ENCODE measurements around the gene OPN4. TPM values are rescaled to one million over a fixed set of nuclear protein-coding genes. Genes with fewer than 3 reads are reported as not detected.

Gene OPN4
- total RNA-seq, 1 experiment from 2014 or later: not detected

DNA sequence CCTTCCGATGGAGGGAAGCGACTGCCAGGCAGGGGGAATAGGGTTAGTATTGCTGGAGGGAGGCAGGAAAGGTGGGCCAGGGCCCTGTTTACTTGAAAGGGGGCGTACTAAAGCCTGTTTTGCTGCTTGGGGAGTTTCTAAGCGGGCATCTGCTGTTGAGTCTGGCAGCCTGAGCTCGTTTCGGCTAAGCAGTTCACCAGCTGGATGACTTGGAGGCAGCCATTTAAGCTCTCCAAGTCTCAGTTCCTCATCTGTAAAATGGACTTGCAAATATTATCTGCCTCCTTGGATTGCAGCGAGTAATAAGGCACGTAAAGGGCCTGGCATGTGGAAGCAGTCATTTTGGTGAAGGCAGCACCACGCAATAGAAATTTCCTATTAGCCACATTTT lies 58.0 kb downstream of the OPN4 start:
- H3K36me3 ChIP-seq (ENCODE audit: insufficient read depth, low read length, poor library complexity, severe bottlenecking): no peaks in the 10 kb centered on the region
- no peak for DNase-seq (ENCODE audit: low spot score)
- POLR2A ChIA-PET (ENCODE audit: low non-redundant PET): interaction anchor here (0.6 to 0.7 kb wide), 2 partner anchors 87 to 168 kb away, joined by 3 to 4 read pairs; no protein-coding TSS in a partner anchor
- H3K9me3 ChIP-seq (ENCODE audit: low read depth, low read length, poor library complexity, severe bottlenecking): no peaks in the 10 kb centered on the region
- CTCF ChIA-PET: interaction anchor here (1.1 kb wide), 1 partner anchor 188 kb away, joined by 3 read pairs; no protein-coding TSS in a partner anchor
- peak overlapping the region; percentile 64 for H3K4me3 ChIP-seq (ENCODE audit: low read depth, low read length, poor library complexity, severe bottlenecking)
- TF ChIP-seq, protein P1, sequence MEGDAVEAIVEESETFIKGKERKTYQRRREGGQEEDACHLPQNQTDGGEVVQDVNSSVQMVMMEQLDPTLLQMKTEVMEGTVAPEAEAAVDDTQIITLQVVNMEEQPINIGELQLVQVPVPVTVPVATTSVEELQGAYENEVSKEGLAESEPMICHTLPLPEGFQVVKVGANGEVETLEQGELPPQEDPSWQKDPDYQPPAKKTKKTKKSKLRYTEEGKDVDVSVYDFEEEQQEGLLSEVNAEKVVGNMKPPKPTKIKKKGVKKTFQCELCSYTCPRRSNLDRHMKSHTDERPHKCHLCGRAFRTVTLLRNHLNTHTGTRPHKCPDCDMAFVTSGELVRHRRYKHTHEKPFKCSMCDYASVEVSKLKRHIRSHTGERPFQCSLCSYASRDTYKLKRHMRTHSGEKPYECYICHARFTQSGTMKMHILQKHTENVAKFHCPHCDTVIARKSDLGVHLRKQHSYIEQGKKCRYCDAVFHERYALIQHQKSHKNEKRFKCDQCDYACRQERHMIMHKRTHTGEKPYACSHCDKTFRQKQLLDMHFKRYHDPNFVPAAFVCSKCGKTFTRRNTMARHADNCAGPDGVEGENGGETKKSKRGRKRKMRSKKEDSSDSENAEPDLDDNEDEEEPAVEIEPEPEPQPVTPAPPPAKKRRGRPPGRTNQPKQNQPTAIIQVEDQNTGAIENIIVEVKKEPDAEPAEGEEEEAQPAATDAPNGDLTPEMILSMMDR (conservative IDR thresholded peaks at IDR 0.05; ENCODE audit: low read depth, low read length): no peak
- no peak for TF ChIP-seq EZH2 (IDR thresholded peaks at IDR 0.05; ENCODE audit: borderline replicate concordance, low read depth, low read length, poor library complexity, severe bottlenecking)
- H3K27ac ChIP-seq (ENCODE audit: low read depth, low read length, poor library complexity, severe bottlenecking): peak overlapping the region; percentile 90
- no peaks in the 10 kb centered on the region for H3K27me3 ChIP-seq (replicated peaks; ENCODE audit: insufficient read depth, low read depth, low read length, poor library complexity)
- intact Hi-C loops (cut with micrococcal nuclease; ENCODE audit: unreplicated experiment): loop anchor here (5.0 kb wide), 2 partner anchors 85 to 205 kb away; no protein-coding TSS in a partner anchor
- BruUV-seq (replicated peaks): TSS peak; percentile 84
- peaks cover 24% of the 10 kb centered on the region for H3K4me1 ChIP-seq (ENCODE audit: insufficient read depth, low read length, poor library complexity, severe bottlenecking)

- H3K27me3 ChIP-seq (replicated peaks; ENCODE audit: insufficient read depth, low read depth, low read length, poor library complexity): no peaks in the 10 kb centered on the region
- H3K4me1 ChIP-seq (ENCODE audit: insufficient read depth, low read length, poor library complexity, severe bottlenecking): peaks cover 20% of the 10 kb centered on the region
- no TSS peak for BruUV-seq (replicated peaks)
- no peaks in the 10 kb centered on the region for H3K9me3 ChIP-seq (ENCODE audit: low read depth, low read length, poor library complexity, severe bottlenecking)
- no peak overlapping the region for H3K4me3 ChIP-seq (ENCODE audit: low read depth, low read length, poor library complexity, severe bottlenecking)
- no peak for DNase-seq (ENCODE audit: low spot score)
- CTCF ChIA-PET: interaction anchor here (0.5 to 0.6 kb wide), 2 partner anchors 43 to 413 kb away, joined by 3 read pairs; no protein-coding TSS in a partner anchor
- H3K36me3 ChIP-seq (ENCODE audit: insufficient read depth, low read length, poor library complexity, severe bottlenecking): no peaks in the 10 kb centered on the region
- POLR2A ChIA-PET (ENCODE audit: low non-redundant PET): no interaction called here
- H3K27ac ChIP-seq (ENCODE audit: low read depth, low read length, poor library complexity, severe bottlenecking): no peak overlapping the region
- intact Hi-C loops (cut with micrococcal nuclease; ENCODE audit: unreplicated experiment): no loop called here
- no peak for TF ChIP-seq EZH2 (IDR thresholded peaks at IDR 0.05; ENCODE audit: borderline replicate concordance, low read depth, low read length, poor library complexity, severe bottlenecking)
- TF ChIP-seq, protein P1 (conservative IDR thresholded peaks at IDR 0.05; ENCODE audit: low read depth, low read length): no peak
Observed at GRCh38 chr10:86715156-86715795, 60.9 kb downstream of the OPN4 start.

DNA sequence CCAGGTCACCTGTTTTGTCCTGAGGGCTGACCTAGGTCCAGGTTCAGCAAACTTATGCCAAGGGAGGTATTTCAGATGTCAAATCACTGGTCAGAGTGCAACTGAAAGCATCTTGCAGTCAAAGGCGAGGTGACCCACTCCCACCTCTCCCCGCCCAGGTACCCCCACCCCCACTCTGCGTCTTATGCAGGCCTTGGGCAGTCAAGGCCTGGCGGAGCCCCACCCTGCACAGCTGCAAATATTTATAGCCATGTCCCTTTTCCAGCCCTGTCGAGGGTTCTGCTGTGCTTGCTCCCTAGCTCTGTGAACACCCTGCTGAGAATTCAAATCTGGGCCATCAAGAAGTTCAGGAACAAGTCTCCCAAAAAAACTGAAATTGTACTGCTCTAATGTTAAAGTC lies 61.5 kb downstream of the OPN4 start:
- CTCF ChIA-PET: interaction anchor here (0.5 to 0.6 kb wide), 2 partner anchors 42 to 412 kb away, joined by 3 read pairs; no protein-coding TSS in a partner anchor
- peaks cover 16% of the 10 kb centered on the region for H3K4me1 ChIP-seq (ENCODE audit: insufficient read depth, low read length, poor library complexity, severe bottlenecking)
- intact Hi-C loops (cut with micrococcal nuclease; ENCODE audit: unreplicated experiment): no loop called here

More for the DNA sequence above, 61.5 kb downstream of the OPN4 start:
- H3K9me3 ChIP-seq (ENCODE audit: low read depth, low read length, poor library complexity, severe bottlenecking): no peaks in the 10 kb centered on the region
- no peak for DNase-seq (ENCODE audit: low spot score)
- no peak overlapping the region for H3K4me3 ChIP-seq (ENCODE audit: low read depth, low read length, poor library complexity, severe bottlenecking)
- no TSS peak for BruUV-seq (replicated peaks)
- TF ChIP-seq EZH2 (IDR thresholded peaks at IDR 0.05; ENCODE audit: borderline replicate concordance, low read depth, low read length, poor library complexity, severe bottlenecking): no peak
- TF ChIP-seq, protein P1 (conservative IDR thresholded peaks at IDR 0.05; ENCODE audit: low read depth, low read length): no peak
- no peak overlapping the region for H3K27ac ChIP-seq (ENCODE audit: low read depth, low read length, poor library complexity, severe bottlenecking)
- no peaks in the 10 kb centered on the region for H3K36me3 ChIP-seq (ENCODE audit: insufficient read depth, low read length, poor library complexity, severe bottlenecking)
- no peaks in the 10 kb centered on the region for H3K27me3 ChIP-seq (replicated peaks; ENCODE audit: insufficient read depth, low read depth, low read length, poor library complexity)
- POLR2A ChIA-PET (ENCODE audit: low non-redundant PET): no interaction called here

Other genes with a start within 250 kb of the OPN4 start
- gene WAPL, start 132.8 kb upstream of the OPN4 start, total RNA-seq (2021): 47.0 and 49.4 TPM in 2 replicates
- 0.22 and 0.34 TPM in 2 replicates for gene LDB3, start 14.0 kb downstream of the OPN4 start, total RNA-seq (2021)
- gene BMPR1A, start 102.1 kb downstream of the OPN4 start, total RNA-seq (2021): 112 and 136 TPM in 2 replicates

Measured in A673 (cell line).